Activated T-cell treated with anti-CD3 and anti-CD28 coated beads, Interleukin-2, amount 50 U/mL, for 1 hour (primary cell): ENCODE results near the gene EPSTI1.
A peak's percentile ranks its signal among the peaks of the same experiment; 100 is the strongest.
"Not testable (repeated sequence)": the region's sequence is repeated elsewhere in the genome, so short reads cannot be mapped to it uniquely, and the experiment has no call there.

Experiments
- DNase-seq: peaks from one replicate; pipeline ENCODE4 v3.0.0-alpha.2; 2020

The EPSTI1 gene

GRCh38 chr13:42991898-42992763, at the start of gene EPSTI1:
Gene EPSTI1, minus strand, starts transcription at chr13:42992241. Its CDS starts 76 bp downstream, at chr13:42992165.
- peak; percentile 75 for DNase-seq

GRCh38 chr13:43041369-43041921, 49.4 kb upstream of the EPSTI1 start:
- DNase-seq = no peak

- not testable (repeated sequence) for DNase-seq
These were observed 48.7 kb upstream of the EPSTI1 start for GRCh38 chr13:43040581-43041368.

GRCh38 chr13:43039966-43040365, 47.9 kb upstream of the EPSTI1 start:
- DNase-seq = no peak

- DNase-seq = no peak
These were observed 44.6 kb upstream of the EPSTI1 start for GRCh38 chr13:43036351-43037250.

GRCh38 chr13:43033038-43033437, 41.0 kb upstream of the EPSTI1 start:
- DNase-seq = no peak

GRCh38 chr13:43031881-43032280, 39.8 kb upstream of the EPSTI1 start:
- DNase-seq = no peak

- DNase-seq = no peak
These were observed 38.5 kb upstream of the EPSTI1 start for GRCh38 chr13:43030548-43030947.

- DNase-seq = no peak
These were observed 34.2 kb upstream of the EPSTI1 start for GRCh38 chr13:43026262-43026661.

- peak; percentile 85 for DNase-seq
These were observed 31.4 kb upstream of the EPSTI1 start, which contains the start of gene DNAJC15 for GRCh38 chr13:43023289-43023963. Gene DNAJC15, plus strand, starts transcription at chr13:43023586. Its CDS starts 41 bp downstream, at chr13:43023627.

- no peak for DNase-seq
These were observed 30.9 kb upstream of the EPSTI1 start for GRCh38 chr13:43022934-43023288.

GRCh38 chr13:43021926-43022670, 30.1 kb upstream of the EPSTI1 start:
- no peak for DNase-seq

- no peak for DNase-seq
These were observed 28.8 kb upstream of the EPSTI1 start for GRCh38 chr13:43020794-43021193.

GRCh38 chr13:43019811-43020210, 27.8 kb upstream of the EPSTI1 start:
- no peak for DNase-seq

GRCh38 chr13:43016226-43016625, 24.2 kb upstream of the EPSTI1 start:
- DNase-seq = no peak

GRCh38 chr13:43014162-43014561, 22.1 kb upstream of the EPSTI1 start:
- no peak for DNase-seq

GRCh38 chr13:43009506-43009905, 17.5 kb upstream of the EPSTI1 start:
- no peak for DNase-seq

- no peak for DNase-seq
These were observed 16.6 kb upstream of the EPSTI1 start for GRCh38 chr13:43008596-43008995.

GRCh38 chr13:43006893-43007631, 15.0 kb upstream of the EPSTI1 start:
- DNase-seq = no peak

GRCh38 chr13:43005460-43006236, 13.6 kb upstream of the EPSTI1 start:
- DNase-seq = no peak
